CD4-positive, alpha-beta T cell treated with Interleukin-1 beta for 1 hour (primary cell): ENCODE results near the gene MYH6.

Experiments used
- DNase-seq, 2 donors: peaks; one replicate each; pipeline ENCODE4 v3.0.0-alpha.2; 2020 to 2022

Gene MYH6

DNA sequence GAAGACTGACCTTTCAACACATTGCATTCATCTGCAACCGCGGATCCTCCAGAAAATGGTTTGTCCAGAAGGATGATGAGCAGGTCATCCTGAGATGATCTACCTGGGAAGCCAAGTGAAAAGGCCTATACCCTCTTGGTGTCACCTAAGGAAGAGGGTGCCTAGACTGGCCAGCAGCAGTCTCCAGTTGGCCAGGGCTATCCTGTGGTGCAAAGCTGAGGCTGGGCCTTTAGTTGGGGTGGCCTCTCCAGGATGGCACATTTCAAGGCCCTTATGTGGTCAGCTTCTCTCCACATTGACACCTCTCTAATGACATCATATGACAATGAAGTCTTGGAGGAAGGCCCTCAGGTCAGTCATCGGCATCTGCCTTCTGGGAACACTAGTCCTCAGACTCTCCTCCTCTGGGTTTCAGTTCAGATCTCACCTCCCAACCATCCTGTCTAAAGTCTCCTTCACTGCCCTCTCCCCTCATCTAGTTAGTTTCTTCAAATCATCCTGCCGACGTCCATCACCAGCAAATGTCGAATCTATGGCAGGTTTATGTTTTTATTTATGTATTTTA is 52.1 kb downstream of the MYH6 start:
- no peak for DNase-seq

DNA sequence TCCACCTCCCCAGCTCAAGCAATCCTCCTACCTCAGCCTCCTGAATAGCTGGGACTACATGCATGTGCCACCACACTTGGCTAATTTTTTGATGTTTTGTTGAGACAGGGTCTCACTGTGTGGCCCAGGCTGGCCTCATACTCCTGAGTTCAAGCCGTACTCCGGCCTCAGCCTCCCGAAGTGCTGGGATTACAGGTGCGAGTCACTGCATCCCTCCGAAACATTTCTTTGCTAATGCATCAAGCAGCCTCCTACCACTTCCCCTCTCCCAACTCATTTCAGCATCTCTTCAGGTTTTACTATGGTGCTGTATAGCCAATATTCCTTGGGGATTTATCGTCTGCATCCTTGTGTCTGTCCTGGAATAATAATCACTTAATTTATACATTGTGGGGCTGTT is 53.1 kb downstream of the MYH6 start:
- no peak for DNase-seq

DNA sequence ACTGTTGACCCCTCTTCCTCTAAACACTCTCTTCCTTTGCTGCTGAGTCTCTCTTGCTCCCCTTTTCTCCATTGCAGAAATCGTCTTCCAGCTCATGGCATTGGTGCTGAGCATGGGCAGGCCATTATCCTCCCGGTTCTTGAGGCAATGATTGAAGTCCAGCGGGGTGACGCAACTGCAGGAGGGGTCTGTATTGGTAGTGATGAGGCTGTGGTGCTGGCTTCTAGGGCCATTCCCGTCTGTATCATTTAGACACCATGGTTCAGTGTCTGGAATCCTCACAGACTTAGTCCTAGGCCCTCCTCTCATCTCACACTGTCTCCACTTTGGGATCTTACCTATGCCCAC is 54.7 kb downstream of the MYH6 start:
- DNase-seq, result no peak

DNA sequence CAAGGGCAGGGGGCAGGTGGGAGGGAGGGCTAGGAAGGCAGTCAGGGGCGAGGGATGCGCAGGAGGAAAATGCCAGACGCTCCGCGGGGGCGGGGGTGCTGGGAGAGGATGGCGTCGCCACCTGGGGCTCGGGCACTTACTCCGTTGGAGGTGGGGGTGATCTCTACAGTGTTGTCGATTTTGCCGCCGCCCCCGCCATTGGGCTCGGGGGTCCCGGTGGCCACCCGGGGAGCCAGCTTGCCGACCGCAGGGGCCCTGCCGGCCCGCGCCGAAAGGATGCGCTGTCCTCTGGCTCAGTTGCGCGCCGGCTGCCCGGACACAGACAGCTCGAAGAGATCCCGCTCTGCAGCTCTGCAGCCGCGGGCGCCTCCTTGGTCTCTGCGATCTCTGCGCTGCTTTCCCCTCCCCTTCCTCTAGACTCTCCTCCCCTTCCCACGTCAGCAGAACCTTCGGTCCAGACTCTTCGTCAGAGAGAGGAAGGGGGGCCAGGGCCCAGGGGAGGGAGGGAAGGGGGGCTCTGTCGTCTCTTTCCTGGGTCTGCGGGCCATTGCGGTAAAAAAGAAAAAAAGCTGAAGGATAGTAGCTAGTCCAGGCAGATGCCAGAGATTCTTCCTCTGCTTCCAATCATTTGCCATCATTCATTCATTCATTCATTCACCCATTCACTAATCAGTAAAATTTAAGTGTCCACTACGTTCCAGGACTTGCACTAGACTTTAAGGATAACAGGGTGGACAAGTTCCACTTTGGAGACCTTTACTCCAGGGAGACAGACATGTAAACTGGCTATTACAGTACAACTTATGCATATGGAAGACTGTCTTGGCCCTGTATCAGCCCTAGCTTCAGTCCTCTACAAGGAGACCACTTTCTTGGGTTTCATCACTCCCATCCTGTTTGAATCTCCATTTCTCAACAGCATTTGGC is 55.3 kb downstream of the MYH6 start, which contains the start of gene SLC22A17:
SLC22A17 (minus strand) TSS at position 382 of the 927 bp plus-strand sequence.
- peak; percentile 59 to 76 for DNase-seq

DNA sequence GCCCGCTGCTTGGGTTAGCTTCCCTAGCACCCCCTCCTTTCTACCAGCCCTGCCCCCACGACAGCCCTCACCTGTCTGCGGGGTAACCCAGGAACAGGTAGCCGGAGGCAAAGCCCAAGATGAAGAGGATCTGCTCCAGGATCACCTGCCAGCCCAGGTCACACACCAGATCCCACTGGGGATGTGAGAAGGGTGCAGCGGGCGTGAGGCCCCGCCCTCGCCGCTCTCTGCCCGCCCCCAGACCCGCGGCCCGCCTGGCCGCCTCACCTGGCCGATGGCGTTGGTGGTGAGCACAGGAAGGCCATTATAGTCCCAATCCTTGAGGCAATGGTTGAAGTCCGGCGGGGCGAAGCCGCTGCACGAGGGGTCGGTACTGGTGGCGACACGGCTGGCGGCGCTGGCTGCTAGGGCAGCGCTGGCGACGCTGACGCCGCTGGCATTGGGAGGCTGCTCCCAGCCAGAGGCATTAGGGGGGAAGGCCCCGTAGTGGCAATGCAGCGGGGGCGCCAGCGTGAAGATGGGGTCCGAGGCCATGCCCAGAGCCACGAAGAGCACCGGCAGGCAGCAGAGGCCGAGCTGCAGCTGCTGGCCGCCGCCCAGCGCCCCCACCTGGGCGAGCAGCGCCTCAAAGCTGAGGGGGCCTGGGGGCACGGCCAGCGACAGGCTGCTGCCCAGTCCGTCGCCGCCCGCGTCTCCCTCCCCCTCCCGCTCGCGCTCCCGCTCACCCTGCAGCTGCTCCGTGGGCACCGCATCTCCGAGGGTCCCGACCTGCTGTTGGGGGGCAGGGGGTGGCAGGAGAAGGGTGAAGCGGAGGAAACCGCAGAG is 56.2 kb downstream of the MYH6 start:
- no peak for DNase-seq

DNA sequence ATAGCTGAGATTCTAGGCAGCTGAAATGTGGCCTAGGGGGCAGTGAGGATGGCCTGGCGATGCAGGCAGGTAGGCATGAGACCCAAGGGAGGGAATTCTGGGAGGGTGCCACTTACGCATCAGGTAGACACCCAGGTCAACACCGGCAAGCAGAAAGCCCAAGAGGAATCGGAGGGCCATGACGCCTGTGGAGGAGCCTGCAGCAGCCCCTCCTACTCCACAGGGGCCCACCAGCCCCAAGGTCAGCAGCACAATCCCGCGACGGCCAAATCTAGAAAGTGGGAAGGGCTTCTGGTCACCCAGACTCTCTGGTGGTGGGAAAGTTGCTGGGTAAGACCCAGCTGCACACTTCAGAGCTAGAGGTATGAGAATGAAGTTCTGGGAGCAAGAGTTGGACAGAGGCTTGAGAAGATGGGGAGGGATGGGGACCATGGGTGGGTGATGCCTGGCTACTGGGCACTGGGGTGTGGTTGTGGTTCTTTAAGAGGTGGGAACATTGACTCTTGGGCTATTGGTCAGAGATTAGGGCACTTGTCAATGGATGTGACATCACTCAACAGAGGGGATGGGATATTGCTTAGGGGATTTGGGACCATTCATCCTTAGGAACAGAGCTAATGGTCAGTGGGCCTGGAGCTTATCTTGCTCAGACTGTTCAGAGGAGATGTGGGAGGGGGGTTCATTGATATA is 58.8 kb downstream of the MYH6 start:
- DNase-seq, result no peak

DNA sequence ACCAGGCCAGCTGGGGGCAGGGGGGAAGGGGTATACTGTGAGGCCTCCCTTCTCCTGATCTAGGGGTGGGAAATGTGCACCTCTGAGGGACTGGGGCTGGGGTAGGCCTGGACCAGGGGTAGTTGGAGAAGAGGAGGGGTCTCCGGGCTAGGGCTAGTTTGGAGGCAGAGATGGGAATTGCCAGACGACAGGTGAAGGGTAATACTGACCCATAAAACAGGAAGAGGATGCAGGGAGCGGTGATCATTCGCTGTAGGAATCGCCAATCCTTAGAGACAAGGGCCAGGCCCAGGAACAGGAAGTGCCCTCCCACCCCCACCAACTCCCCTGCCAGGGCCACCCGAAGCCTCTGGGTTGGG is 59.8 kb downstream of the MYH6 start:
- no peak for DNase-seq

DNA sequence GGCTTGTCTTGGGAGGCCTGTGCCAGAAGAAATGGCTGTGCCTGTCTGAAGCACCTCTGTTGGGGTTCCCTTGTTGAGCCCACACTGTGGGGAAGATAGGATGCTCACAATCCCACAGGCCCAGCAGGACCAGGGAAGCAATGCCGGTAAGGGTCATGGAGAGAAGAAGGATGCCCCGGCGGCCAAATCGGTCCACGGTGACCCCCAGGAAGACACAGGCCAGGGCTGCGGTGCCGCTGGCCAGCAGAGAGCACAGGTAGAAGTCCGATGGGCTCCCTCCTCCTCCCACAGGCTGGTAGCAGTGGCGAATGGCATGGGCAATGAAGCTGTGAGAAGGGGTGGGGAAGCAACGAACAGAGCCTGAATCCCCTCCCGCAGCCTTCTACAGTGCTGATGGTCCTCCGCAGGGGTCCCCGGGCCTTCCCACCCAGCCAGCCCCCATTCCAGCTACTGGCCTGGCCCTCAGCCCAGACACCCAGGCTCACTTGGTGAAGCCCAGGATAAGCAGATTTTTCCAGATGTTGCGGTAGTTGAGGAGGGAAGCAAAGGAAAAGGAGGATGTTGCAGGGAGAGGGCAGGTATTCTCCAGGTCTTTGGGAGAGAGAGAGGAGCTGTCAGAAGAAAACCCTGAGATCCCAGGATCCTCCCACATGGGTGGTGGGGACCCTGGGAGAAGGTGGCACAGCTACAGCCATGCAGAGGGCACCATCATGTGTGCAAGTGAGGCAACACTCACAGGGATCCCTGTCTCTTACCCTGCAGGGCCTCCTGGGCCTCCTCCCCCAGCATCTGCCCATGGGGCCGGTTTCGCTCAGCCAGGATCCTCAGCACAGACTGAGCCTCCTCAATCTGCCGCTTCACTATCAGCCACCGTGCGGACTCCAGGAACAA is 60.4 kb downstream of the MYH6 start:
- no peak for DNase-seq

DNA sequence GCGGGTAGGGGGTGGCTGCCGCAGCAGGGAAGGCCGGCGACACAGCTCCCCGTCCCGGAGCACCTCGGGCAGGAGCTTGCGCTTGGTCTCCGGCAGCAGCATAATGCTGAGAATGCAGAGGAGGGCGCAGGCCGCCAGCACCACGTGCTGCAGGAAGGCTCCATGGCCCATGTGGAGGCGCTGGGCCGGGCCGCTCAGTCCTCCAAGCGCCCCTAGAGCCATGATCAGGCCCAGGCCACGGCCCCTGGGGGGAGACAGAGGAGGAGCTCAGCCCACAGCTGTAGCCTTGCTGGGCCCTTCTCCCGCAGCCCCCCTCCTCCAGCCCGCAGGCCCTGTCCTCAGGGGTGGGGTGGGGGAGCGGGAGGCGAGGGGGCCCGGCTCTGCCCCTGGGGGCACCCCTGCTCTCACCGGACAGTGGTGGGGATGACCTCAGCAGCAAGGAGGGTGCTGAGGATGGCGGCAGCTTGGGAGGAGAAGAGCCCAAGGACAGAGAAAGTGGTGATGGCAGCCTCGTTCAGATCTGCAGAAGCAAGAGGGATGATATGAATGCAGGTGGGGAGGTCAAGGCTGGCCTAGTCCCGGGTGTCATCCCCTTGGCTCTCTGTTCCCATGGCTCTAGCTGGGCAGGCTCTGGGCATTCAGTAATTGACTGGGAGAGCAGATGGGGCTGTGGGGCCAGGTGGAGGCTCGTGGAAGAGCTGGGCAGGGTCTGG is 61.2 kb downstream of the MYH6 start:
- no peak for DNase-seq

DNA sequence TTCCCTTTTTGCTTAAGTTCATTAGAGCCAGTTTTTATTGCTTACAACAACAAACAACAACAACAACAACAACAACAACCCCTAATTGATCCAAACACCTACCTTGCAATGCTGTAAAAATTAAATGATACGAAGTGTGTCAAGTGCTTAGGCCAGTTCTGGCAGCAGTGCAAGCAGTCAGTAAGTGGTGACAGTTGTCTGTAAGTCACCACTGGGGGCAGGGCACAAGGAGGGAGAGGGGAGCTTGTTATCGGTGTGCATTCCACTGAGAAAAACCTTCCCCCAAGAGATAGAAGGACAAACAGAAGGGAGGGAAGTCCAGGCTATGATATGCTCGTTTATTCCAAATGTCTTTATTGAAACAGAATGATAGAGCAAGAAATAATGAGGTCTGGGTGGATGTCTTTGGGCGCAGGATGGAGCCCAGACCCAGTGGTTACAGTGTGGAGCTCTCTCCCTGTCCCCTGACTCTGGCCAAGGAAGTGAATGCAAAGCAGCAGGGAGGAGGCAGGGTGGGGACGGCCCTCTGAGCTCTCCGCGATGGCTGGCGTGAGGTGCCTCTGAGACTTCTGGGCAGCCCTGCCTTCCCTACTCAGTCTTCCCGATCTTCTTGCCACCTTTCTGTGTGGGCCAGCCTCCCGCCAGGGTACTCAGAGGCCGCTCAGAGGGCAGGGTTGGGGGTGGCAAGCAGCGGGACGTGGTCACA is 61.9 kb downstream of the MYH6 start:
- no peak for DNase-seq

DNA sequence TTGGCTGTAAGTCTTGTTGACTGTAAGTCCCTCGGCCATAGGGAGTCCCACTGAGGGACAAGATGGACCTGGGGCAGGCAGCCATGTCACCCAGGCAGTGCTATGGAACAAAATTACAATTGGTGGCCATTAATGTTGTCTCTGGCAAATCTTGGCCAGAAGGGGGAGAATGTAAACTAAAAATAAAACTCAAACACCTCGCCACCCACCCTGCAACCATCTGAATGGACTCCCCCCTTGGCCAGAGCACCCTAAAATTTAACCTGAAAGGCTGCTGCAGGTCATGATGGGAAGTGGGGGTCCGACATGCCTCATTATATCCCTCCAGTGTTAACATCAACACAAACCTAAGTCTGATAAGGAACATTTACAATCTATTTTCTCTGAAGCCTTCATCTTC is 63.6 kb downstream of the MYH6 start:
- no peak for DNase-seq

DNA sequence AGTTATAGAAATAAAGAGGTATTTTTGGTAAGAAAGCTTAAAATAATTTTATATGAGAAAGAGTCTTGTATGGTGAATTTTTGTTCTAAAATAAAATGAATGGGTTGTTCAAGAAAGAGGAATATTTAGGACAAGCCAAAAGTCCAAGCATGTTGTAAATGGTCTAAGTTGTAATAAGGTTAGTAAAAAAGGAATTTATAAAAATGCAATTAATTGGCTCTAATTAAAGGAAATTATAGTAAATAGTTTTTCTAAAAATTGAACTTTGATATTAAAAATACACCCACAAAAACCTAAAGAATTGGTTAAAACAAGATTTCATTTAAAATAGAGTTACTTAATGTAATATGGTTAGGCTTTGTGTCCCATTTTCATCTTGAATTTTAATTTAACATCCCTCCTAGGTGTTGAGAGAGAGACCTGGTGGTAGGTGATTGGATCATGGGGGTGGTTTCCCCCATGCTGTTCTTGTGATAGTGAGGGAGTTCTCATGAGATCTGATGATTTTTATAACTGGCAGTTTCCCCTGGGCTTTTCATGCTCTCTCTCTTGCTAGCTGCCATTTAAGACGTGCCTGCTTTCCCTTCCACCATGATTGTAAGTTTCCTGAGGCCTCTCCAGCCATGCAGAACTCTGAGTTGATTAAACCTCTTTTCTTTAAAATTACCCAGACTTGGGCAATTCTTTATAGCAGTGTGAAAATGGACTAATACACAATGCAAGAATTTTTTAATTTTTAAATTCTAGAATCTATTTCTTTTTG is 68.4 kb downstream of the MYH6 start:
- no peak for DNase-seq

DNA sequence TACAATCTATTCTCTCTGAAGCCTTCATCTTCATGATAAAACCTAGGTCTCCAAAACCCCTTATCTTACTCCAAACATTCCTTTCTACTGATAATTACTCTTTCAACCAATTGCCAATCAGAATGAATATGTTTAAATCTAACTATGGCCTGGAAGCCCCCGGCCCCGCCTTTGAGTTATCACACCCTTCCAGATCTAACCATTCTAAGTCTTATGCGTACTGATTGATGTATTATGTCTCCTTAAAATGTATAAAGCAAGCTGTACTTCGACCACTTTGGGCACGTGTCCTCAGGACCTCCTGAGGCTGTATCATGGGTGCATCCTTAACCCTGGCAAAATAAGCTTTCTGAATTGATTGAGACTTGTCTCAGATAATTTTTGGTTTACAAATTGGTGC is 72.5 kb downstream of the MYH6 start:
- DNase-seq, result no peak
